Measurements from ENCODE around the gene PCLO.

DNA sequence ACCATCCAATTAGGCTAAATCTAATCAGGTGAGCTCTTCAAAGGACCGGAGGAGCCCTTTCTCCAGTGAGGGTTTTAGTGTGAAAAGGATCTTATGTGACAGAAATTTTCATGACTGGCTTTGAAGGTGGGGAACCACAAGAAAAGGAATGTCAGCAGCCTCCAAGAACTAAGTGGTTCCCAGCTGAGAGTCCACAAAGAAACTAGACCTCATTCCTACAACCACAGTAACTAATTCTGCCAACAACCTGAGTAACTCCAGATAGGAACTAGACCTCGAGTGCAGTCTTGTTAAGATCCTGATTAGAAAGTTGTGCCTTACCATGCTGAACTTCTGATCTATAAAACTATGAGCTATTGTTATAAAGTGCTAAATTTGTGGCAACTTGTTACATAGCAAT, 51.3 kb downstream of the PCLO start:
- TF ChIP-seq EZH2phosphoT487 (IDR thresholded peaks at IDR 0.05; ENCODE audit: borderline replicate concordance, low read length), result no peak
- TF ChIP-seq CTCF (conservative IDR thresholded peaks at IDR 0.05; ENCODE audit: low read depth, low read length), result no peak
